ENCODE measurements around the gene ZNF827. TPM values are rescaled to one million over a fixed set of nuclear protein-coding genes. Genes with fewer than 3 reads are reported as not detected.

Gene ZNF827
- total and polyA plus RNA-seq, 8 donors: 3.8 to 13.8 (median 5.1) TPM

GRCh38 chr4:145796346-145796745, 142.3 kb downstream of the ZNF827 start:
- H3K4me3 ChIP-seq: no peak overlapping the region
- FAIRE-seq: no peak
- no peaks in the 10 kb centered on the region for H3K27me3 ChIP-seq
- H3K9me3 ChIP-seq: no peaks in the 10 kb centered on the region
- intact Hi-C loops (cut with DNase I): no loop called here
- WGBS, 2 donors: 91 to 95% methylated on average over 4 of the region's 4 CpGs
- no peaks in the 10 kb centered on the region for H3K36me3 ChIP-seq
- ATAC-seq: no peak
- no peak for DNase-seq
- no peaks in the 10 kb centered on the region for H3K4me1 ChIP-seq
- H3K27ac ChIP-seq: no peak overlapping the region
- TF ChIP-seq CTCF (IDR thresholded peaks at IDR 0.05): no peak

- FAIRE-seq: no peak
- Histone ChIP-seq H3K9me3 (no peaks in the 10 kb centered on the region), H3K4me3 (no peak overlapping the region), H3K27ac (no peak overlapping the region), H3K36me3 (no peaks in the 10 kb centered on the region), H3K4me1 (no peaks in the 10 kb centered on the region), H3K27me3 (no peaks in the 10 kb centered on the region)
- ATAC-seq: no peak
- 87 to 93% methylated on average over 4 of the region's 4 CpGs for WGBS, 2 donors
- intact Hi-C loops (cut with DNase I): no loop called here
- no peak for DNase-seq
- TF ChIP-seq CTCF (IDR thresholded peaks at IDR 0.05): no peak
These were observed 143.1 kb downstream of the ZNF827 start for GRCh38 chr4:145795521-145795920.

GRCh38 chr4:145792429-145792828, 146.2 kb downstream of the ZNF827 start:
- DNase-seq (no peak), ATAC-seq (no peak), FAIRE-seq (no peak)
- Histone ChIP-seq H3K36me3 (no peaks in the 10 kb centered on the region), H3K4me3 (no peak overlapping the region), H3K9me3 (no peaks in the 10 kb centered on the region), H3K27me3 (no peaks in the 10 kb centered on the region), H3K27ac (no peak overlapping the region), H3K4me1 (no peaks in the 10 kb centered on the region)
- intact Hi-C loops (cut with DNase I): no loop called here
- 97 to 99% methylated on average over 5 of the region's 5 CpGs for WGBS, 2 donors
- no peak for TF ChIP-seq CTCF (IDR thresholded peaks at IDR 0.05)

- TF ChIP-seq CTCF (IDR thresholded peaks at IDR 0.05): no peak
- intact Hi-C loops (cut with DNase I): no loop called here
- ATAC-seq (no peak), FAIRE-seq (no peak), DNase-seq (no peak)
- 43% methylated on average over 2 of the region's 2 CpGs for WGBS, 2 donors
- Histone ChIP-seq H3K4me3 (no peak overlapping the region), H3K36me3 (no peaks in the 10 kb centered on the region), H3K27me3 (no peaks in the 10 kb centered on the region), H3K9me3 (no peaks in the 10 kb centered on the region), H3K27ac (no peak overlapping the region), H3K4me1 (no peaks in the 10 kb centered on the region)
These were observed 146.6 kb downstream of the ZNF827 start for GRCh38 chr4:145791988-145792387.

GRCh38 chr4:145788755-145789154, 149.9 kb downstream of the ZNF827 start:
- TF ChIP-seq CTCF (IDR thresholded peaks at IDR 0.05): no peak
- DNase-seq (no peak), FAIRE-seq (no peak), ATAC-seq (no peak)
- intact Hi-C loops (cut with DNase I): no loop called here
- H3K36me3 ChIP-seq: no peaks in the 10 kb centered on the region
- no peaks in the 10 kb centered on the region for H3K9me3 ChIP-seq
- no peaks in the 10 kb centered on the region for H3K4me1 ChIP-seq
- WGBS, 2 donors: 49 to 52% methylated on average over 2 of the region's 2 CpGs
- no peak overlapping the region for H3K4me3 ChIP-seq
- H3K27me3 ChIP-seq: no peaks in the 10 kb centered on the region
- H3K27ac ChIP-seq: no peak overlapping the region
